Inflammatory macrophage treated with lipopolysaccharide for 1 hour (primary cell): ENCODE data around the gene ZNF598.
"Not testable (repeated sequence)": the region's sequence is repeated elsewhere in the genome, so short reads cannot be mapped to it uniquely, and the experiment has no call there.

Experiments used
- DNase-seq, 2 donors: peaks; one replicate each; pipeline ENCODE4 v3.0.0-alpha.2; 2020 to 2022

ZNF598 gene

GRCh38 chr16:1974157-1975070 is 35.2 kb downstream of the ZNF598 start:
- DNase-seq: no peak

GRCh38 chr16:1973461-1974156 is 36.0 kb downstream of the ZNF598 start:
- no peak for DNase-seq

- DNase-seq: peak; percentile 22 to 56
Observed at GRCh38 chr16:1972490-1972877, 37.1 kb downstream of the ZNF598 start.

- peak; percentile 85 to 96 for DNase-seq
Observed at GRCh38 chr16:1971796-1972489, 37.7 kb downstream of the ZNF598 start, which contains the start of gene TBL3. TSS of gene TBL3 (plus strand) at chr16:1972053. CDS start at chr16:1972165, 112 bp downstream.

GRCh38 chr16:1968146-1968953 is 41.3 kb downstream of the ZNF598 start:
- DNase-seq: peak in 1 of 2 donors; percentile 38

- no peak for DNase-seq
Observed at GRCh38 chr16:1966460-1966859, 43.2 kb downstream of the ZNF598 start, which contains the start of gene RNF151. TSS of gene RNF151 (plus strand) at chr16:1966856. CDS start at chr16:1966882, 26 bp downstream.

- no peak for DNase-seq
Observed at GRCh38 chr16:1965396-1966001, 44.1 kb downstream of the ZNF598 start.

GRCh38 chr16:1964506-1965395 is 44.9 kb downstream of the ZNF598 start, which contains the start of gene RPS2:
TSS of gene RPS2 (minus strand) at chr16:1964826. CDS start at chr16:1964625, 201 bp downstream.
- DNase-seq: peak; percentile 98 to 100

GRCh38 chr16:1963806-1964505 is 45.7 kb downstream of the ZNF598 start:
- DNase-seq: peak; percentile 17 to 44

GRCh38 chr16:1962161-1963153 is 47.2 kb downstream of the ZNF598 start:
- DNase-seq: not testable (repeated sequence)

GRCh38 chr16:1961651-1962067 is 48.0 kb downstream of the ZNF598 start:
- no peak for DNase-seq

- DNase-seq: no peak
Observed at GRCh38 chr16:1960665-1961630, 48.7 kb downstream of the ZNF598 start.

- DNase-seq: peak; percentile 86 to 95
Observed at GRCh38 chr16:1959269-1960039, 50.2 kb downstream of the ZNF598 start, which contains the start of gene NDUFB10. TSS of gene NDUFB10 (plus strand) at chr16:1959538. CDS start at chr16:1959625, 87 bp downstream.

GRCh38 chr16:1958715-1959268 is 50.8 kb downstream of the ZNF598 start:
- no peak for DNase-seq

- DNase-seq: not testable (repeated sequence)
Observed at GRCh38 chr16:1958143-1958491, 51.5 kb downstream of the ZNF598 start.
